Neural cell (in vitro differentiated cells): ENCODE results near the gene PLEKHO2.

Experiments used
- EZH2 ChIP-seq: fragments of 200-600, 300-800 bp; shearing (Covaris generic), sonication (generic); IDR thresholded peaks from 2 replicates; pipeline ENCODE4 v1.6.1; 2014; ENCODE audit warnings: antibody characterized with exemption, low read length, borderline replicate concordance, mild to moderate bottlenecking; ENCODE audit not compliant: insufficient read depth, poor library complexity, severe bottlenecking
- MXI1 ChIP-seq: fragments of 450-650 bp; conservative IDR thresholded peaks from 2 replicates; pipeline ENCODE4 v1.6.1; 2014; ENCODE audit warnings: antibody characterized with exemption, mild to moderate bottlenecking; ENCODE audit not compliant: poor library complexity, severe bottlenecking
- RAD21 ChIP-seq: fragments of 450-650 bp; conservative IDR thresholded peaks from 2 replicates; pipeline ENCODE4 v1.6.1; 2014; ENCODE audit warnings: antibody characterized with exemption, mild to moderate bottlenecking, moderate library complexity
- TF ChIP-seq, protein P1 (sequence below): fragments of 450-650 bp; IDR thresholded peaks from 2 replicates; pipeline ENCODE4 v1.5.1; 2014; ENCODE audit warnings: antibody characterized with exemption, mild to moderate bottlenecking, moderate library complexity; ENCODE audit not compliant: poor library complexity, severe bottlenecking

DNA sequence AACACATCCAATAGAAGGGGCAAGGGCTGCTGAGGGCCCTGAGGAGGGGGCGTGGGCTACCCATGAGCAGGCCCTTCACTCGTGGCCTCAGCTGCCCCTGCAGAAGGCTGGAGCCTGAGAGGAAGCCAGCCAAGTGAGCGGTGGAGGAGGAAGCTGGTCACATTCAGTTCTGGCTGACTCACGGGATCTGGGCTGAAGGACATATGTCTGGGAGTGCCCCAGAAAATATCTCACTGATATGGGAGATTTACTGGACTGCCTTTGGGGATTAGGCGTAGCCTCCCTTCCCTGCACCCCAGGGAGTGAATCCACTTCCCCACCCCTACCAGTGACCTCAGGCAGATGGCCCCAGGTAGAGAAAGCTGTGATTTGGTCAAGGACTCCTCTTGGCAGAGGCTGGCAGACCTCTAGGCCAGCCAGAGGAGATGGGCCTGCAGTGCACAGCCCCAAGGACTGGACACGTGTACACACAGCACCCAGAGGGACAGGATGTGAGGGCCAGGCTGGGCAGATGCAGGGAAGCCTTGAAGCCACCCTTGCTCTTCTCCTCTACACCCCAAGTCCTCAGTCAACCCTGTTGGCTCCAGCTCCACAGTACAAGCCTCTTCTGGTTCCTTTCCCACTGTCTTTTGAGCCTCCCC, 55.8 kb downstream of the PLEKHO2 start:
- TF ChIP-seq, protein P1, sequence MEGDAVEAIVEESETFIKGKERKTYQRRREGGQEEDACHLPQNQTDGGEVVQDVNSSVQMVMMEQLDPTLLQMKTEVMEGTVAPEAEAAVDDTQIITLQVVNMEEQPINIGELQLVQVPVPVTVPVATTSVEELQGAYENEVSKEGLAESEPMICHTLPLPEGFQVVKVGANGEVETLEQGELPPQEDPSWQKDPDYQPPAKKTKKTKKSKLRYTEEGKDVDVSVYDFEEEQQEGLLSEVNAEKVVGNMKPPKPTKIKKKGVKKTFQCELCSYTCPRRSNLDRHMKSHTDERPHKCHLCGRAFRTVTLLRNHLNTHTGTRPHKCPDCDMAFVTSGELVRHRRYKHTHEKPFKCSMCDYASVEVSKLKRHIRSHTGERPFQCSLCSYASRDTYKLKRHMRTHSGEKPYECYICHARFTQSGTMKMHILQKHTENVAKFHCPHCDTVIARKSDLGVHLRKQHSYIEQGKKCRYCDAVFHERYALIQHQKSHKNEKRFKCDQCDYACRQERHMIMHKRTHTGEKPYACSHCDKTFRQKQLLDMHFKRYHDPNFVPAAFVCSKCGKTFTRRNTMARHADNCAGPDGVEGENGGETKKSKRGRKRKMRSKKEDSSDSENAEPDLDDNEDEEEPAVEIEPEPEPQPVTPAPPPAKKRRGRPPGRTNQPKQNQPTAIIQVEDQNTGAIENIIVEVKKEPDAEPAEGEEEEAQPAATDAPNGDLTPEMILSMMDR, result no peak
- no peak for TF ChIP-seq EZH2
- TF ChIP-seq RAD21, result no peak
- TF ChIP-seq MXI1, result no peak
